ENCODE results near the gene MYH7B. TPM values are rescaled to one million over a fixed set of nuclear protein-coding genes. Genes with fewer than 3 reads are reported as not detected.

MYH7B gene
- total and polyA plus RNA-seq, 2 experiments from 2014 or later, result 0.10 to 1.1 TPM

GRCh38 chr20:34992751-34993417 lies 37.2 kb downstream of the MYH7B start:
- no peaks in the 10 kb centered on the region; the same call in 1 of the 2 replicates for H4K20me1 ChIP-seq (replicated peaks; ENCODE audit: insufficient read depth)
- no peaks in the 10 kb centered on the region for H3K36me3 ChIP-seq (ENCODE audit: insufficient read depth)
- peaks cover 33% of the 10 kb centered on the region for H3K27me3 Mint-ChIP-seq (ENCODE audit: insufficient read depth, low read depth, poor library complexity)
- TF ChIP-seq ZNF462 (CRISPR knock-in tag; IDR thresholded peaks at IDR 0.05), result no peak
- no peak for TF ChIP-seq ZNF331 (CRISPR knock-in tag; IDR thresholded peaks at IDR 0.05; ENCODE audit: low read depth)
- TF ChIP-seq EZH2 (IDR thresholded peaks at IDR 0.05; ENCODE audit: low read depth, unreplicated experiment), result no peak
- TF ChIP-seq ETS1 (IDR thresholded peaks at IDR 0.05), result no peak
- no peak for TF ChIP-seq CTCF (conservative IDR thresholded peaks at IDR 0.05; ENCODE audit: low read depth in 2 of 2)
- TF ChIP-seq STAT1 (IDR thresholded peaks at IDR 0.05; ENCODE audit: unreplicated experiment), result no peak
- TF ChIP-seq REST (IDR thresholded peaks at IDR 0.05; ENCODE audit: unreplicated experiment), result no peak
- TF ChIP-seq CREB1 (CRISPR knock-in tag; IDR thresholded peaks at IDR 0.05; ENCODE audit: low read depth), result no peak
- ATAC-seq, result no peak
- H3K79me2 ChIP-seq (replicated peaks; ENCODE audit: insufficient read depth), result no peaks in the 10 kb centered on the region
- no peak overlapping the region for H3K4me3 Mint-ChIP-seq
- peaks cover 3% of the 10 kb centered on the region; the same call in 2 of the 3 replicates for H3K36me3 Mint-ChIP-seq (ENCODE audit: low read depth)
- H3K9me3 Mint-ChIP-seq, result peaks cover 4% of the 10 kb centered on the region; the same call in 2 of the 3 replicates
- no peaks in the 10 kb centered on the region for H3K9me2 ChIP-seq (ENCODE audit: insufficient read depth)
- H3F3A ChIP-seq (replicated peaks; ENCODE audit: low read depth), result no peaks in the 10 kb centered on the region
- H2AFZ ChIP-seq, result no peak overlapping the region
- H3K4me1 ChIP-seq (ENCODE audit: insufficient read depth), result no peaks in the 10 kb centered on the region
- no peak overlapping the region for H3K27ac ChIP-seq (ENCODE audit: low read depth)
- no peak overlapping the region for H3K27ac Mint-ChIP-seq
- no peaks in the 10 kb centered on the region for H3K27me3 ChIP-seq (ENCODE audit: insufficient read depth)
- DNase-seq (ENCODE audit: low spot score), result no peak
- H3K4me1 Mint-ChIP-seq, result peaks cover 10% of the 10 kb centered on the region
- H3K4me2 ChIP-seq, result no peak overlapping the region
- H3K4me3 ChIP-seq, result no peak overlapping the region

All from GM23338 (cell line).